GM23338 (cell line): ENCODE measurements around the gene GRHPR. TPM values are rescaled to one million over a fixed set of nuclear protein-coding genes. Genes with fewer than 3 reads are reported as not detected.

Experiments
- ATAC-seq: fragments of 200-7000 bp; cut with Tn5 transposase; 3 replicates; pipeline ENCODE4 v1.9.1; 2020
- DNase-seq: peaks from one replicate; pipeline ENCODE4 v3.0.0-alpha.2; 2015; ENCODE audit warnings: low spot score
- H2AFZ ChIP-seq: fragments of 200-600 bp; sonication (generic); 2 replicates; pipeline ENCODE4 v1.8.0; 2016; ENCODE audit warnings: antibody characterized with exemption, mild to moderate bottlenecking, moderate library complexity
- H3F3A ChIP-seq: fragments of 200-600 bp; sonication (generic); replicated peaks from 2 replicates; pipeline ENCODE4 v1.8.0; 2017; ENCODE audit warnings: antibody characterized with exemption, mixed run types, low read depth
- H3K27ac ChIP-seq: fragments of 200-600 bp; sonication (generic); 2 replicates; pipeline ENCODE4 v1.6.1; 2016; ENCODE audit warnings: low read depth
- H3K27me3 ChIP-seq: fragments of 200-600 bp; sonication (generic); 2 replicates; pipeline ENCODE4 v1.8.0; 2016; ENCODE audit warnings: mild to moderate bottlenecking, mixed run types, moderate library complexity; ENCODE audit not compliant: insufficient read depth
- H3K36me3 ChIP-seq: fragments of 200-600 bp; sonication (generic); 2 replicates; pipeline ENCODE4 v1.8.0; 2016; ENCODE audit warnings: mild to moderate bottlenecking; ENCODE audit not compliant: insufficient read depth
- H3K4me1 ChIP-seq: fragments of 200-600 bp; sonication (generic); 2 replicates; pipeline ENCODE4 v1.8.0; 2016; ENCODE audit warnings: mild to moderate bottlenecking, moderate library complexity; ENCODE audit not compliant: insufficient read depth
- H3K4me2 ChIP-seq: fragments of 200-600 bp; sonication (generic); 2 replicates; pipeline ENCODE4 v1.7.1; 2017; ENCODE audit warnings: mixed run types
- H3K4me3 ChIP-seq: fragments of 200-600 bp; sonication (generic); 2 replicates; pipeline ENCODE4 v1.6.1; 2016; ENCODE audit warnings: mixed run types
- H3K79me2 ChIP-seq: fragments of 200-600 bp; sonication (generic); replicated peaks from 2 replicates; pipeline ENCODE4 v1.8.0; 2017; ENCODE audit warnings: mild to moderate bottlenecking; ENCODE audit not compliant: insufficient read depth
- H3K9me2 ChIP-seq: fragments of 200-600 bp; sonication (generic); 2 replicates; pipeline ENCODE4 v1.8.0; 2017; ENCODE audit not compliant: insufficient read depth
- H4K20me1 ChIP-seq: fragments of 200-600 bp; sonication (generic); replicated peaks from 2 replicates; pipeline ENCODE4 v1.8.0; 2017; ENCODE audit warnings: mild to moderate bottlenecking; ENCODE audit not compliant: insufficient read depth
- H3K27ac Mint-ChIP-seq: 2 replicates; pipeline ENCODE4 v1.8.0; 2020; ENCODE audit warnings: inconsistent platforms, mild to moderate bottlenecking, moderate library complexity, mixed read lengths
- H3K27me3 Mint-ChIP-seq: 3 replicates; pipeline ENCODE4 v1.8.0; 2022; ENCODE audit warnings: low read depth, mild to moderate bottlenecking, moderate library complexity, mixed read lengths, inconsistent platforms; ENCODE audit not compliant: insufficient read depth, poor library complexity
- H3K36me3 Mint-ChIP-seq: 3 replicates; pipeline ENCODE4 v1.8.0; 2021; ENCODE audit warnings: low read depth, mild to moderate bottlenecking, inconsistent platforms, moderate library complexity, mixed read lengths
- H3K4me1 Mint-ChIP-seq: 3 replicates; pipeline ENCODE4 v1.8.0; 2020; ENCODE audit warnings: mild to moderate bottlenecking, inconsistent platforms, mixed read lengths
- H3K4me3 Mint-ChIP-seq: 3 replicates; pipeline ENCODE4 v1.8.0; 2021; ENCODE audit warnings: moderate library complexity, mild to moderate bottlenecking, inconsistent platforms, mixed read lengths
- H3K9me3 Mint-ChIP-seq: 3 replicates; pipeline ENCODE4 v1.8.0; 2020; ENCODE audit warnings: moderate library complexity, mild to moderate bottlenecking, inconsistent platforms, mixed read lengths
- CTCF ChIP-seq, 2 experiments: fragments of 200-600 bp in 1 of 2; sonication (generic) in 1 of 2; conservative IDR thresholded peaks; 2 replicates each; pipeline versions ENCODE4 v1.5.1 to v1.6.1; 2016 to 2017; ENCODE audit warnings: antibody characterized with exemption in 2 of 2, low read depth in 2 of 2, mild to moderate bottlenecking in 2 of 2, moderate library complexity in 1 of 2
- EZH2 ChIP-seq: fragments of 200-600 bp; sonication (generic); IDR thresholded peaks from one replicate; pipeline ENCODE4 v1.8.0; 2017; ENCODE audit warnings: antibody characterized with exemption, mild to moderate bottlenecking, low read depth; ENCODE audit not compliant: unreplicated experiment
- JUNB ChIP-seq: IDR thresholded peaks from one replicate; pipeline ENCODE4 v1.6.1; 2016; ENCODE audit warnings: antibody characterized with exemption; ENCODE audit not compliant: unreplicated experiment
- NANOG ChIP-seq: IDR thresholded peaks from 2 replicates; pipeline ENCODE4 v1.6.1; 2016; ENCODE audit warnings: antibody characterized with exemption, borderline replicate concordance
- REST ChIP-seq: IDR thresholded peaks from one replicate; pipeline ENCODE4 v1.6.1; 2018; ENCODE audit warnings: antibody characterized with exemption; ENCODE audit not compliant: unreplicated experiment
- STAT1 ChIP-seq: IDR thresholded peaks from one replicate; pipeline ENCODE4 v1.6.1; 2016; ENCODE audit warnings: antibody characterized with exemption; ENCODE audit not compliant: unreplicated experiment
- ZNF114 ChIP-seq: fragments of 250-450 bp; sonication (Bioruptor Pico); IDR thresholded peaks from 2 replicates; pipeline ENCODE4 v1.5.0; 2020; ENCODE audit warnings: mild to moderate bottlenecking, moderate library complexity
- ZNF462 ChIP-seq: fragments of 250-450 bp; sonication (Bioruptor Pico); IDR thresholded peaks from 2 replicates; pipeline ENCODE4 v1.5.0; 2020; ENCODE audit warnings: mild to moderate bottlenecking, moderate library complexity
- polyA plus RNA-seq: library from polyadenylated mRNA; unstranded; fragments of >200 nt; fragmentation: Nextera tagmentation; extraction: Ambion mirVana; gene quantifications from 2 replicates; pipeline ENCODE4 v1.2.1, GENCODE V29; 2016
- total RNA-seq: library from RNA; depleted of rRNA; stranded (reverse); fragments of >200 nt; shearing (Covaris generic); gene quantifications from 2 replicates; pipeline ENCODE4 v1.2.3, GENCODE V29; 2014

The GRHPR gene
- total and polyA plus RNA-seq, 2 experiments from 2014 or later: 69.0 to 128 TPM

- TF ChIP-seq ZNF462 (CRISPR knock-in tag) (no peak), CTCF (conservative IDR thresholded peaks at IDR 0.05; ENCODE audit: low read depth in 2 of 2) (no peak), JUNB (no peak), NANOG (no peak)
Measured at GRCh38 chr9:37455884-37456647, 33.6 kb downstream of the GRHPR start (continued).

DNA sequence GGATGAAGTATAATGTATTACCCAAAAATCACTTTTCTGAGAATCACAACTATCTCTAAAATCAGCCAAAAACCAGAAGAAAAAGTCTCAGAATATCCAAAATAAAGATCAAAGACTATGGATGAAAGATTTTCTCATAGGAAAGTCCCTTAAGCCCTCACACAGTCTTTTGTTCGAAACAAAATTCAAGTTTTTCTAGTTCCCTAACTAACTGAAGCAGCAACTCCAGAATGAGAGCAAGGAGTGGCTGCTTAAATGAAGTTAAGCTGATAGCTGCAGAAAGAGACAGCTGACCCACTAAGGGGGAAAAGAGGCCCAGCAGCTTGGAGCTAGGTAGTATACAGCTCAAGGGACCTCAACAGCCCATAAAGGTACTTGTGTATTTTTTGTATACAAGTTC is 34.3 kb downstream of the GRHPR start:
- no peak for ATAC-seq
- Mint-ChIP-seq H3K4me1 (peaks cover 16% of the 10 kb centered on the region; the same call in 2 of the 3 replicates), H3K36me3 (peaks cover 14% of the 10 kb centered on the region; the same call in 1 of the 3 replicates), H3K9me3 (no peaks in the 10 kb centered on the region), H3K27ac (no peak overlapping the region), H3K4me3 (no peak overlapping the region), H3K27me3 (no peaks in the 10 kb centered on the region)
- no peak for DNase-seq
- H3K4me1 ChIP-seq: peaks cover 9% of the 10 kb centered on the region; the same call in 1 of the 2 replicates
- H3K9me2 ChIP-seq: no peaks in the 10 kb centered on the region
- no peak overlapping the region for H2AFZ ChIP-seq
- no peak overlapping the region for H3K4me3 ChIP-seq
- H3K36me3 ChIP-seq: no peaks in the 10 kb centered on the region
- peaks cover 83% of the 10 kb centered on the region for H4K20me1 ChIP-seq
- peaks cover 100% of the 10 kb centered on the region for H3K79me2 ChIP-seq
- H3K27me3 ChIP-seq: no peaks in the 10 kb centered on the region
- no peak overlapping the region for H3K4me2 ChIP-seq
- H3F3A ChIP-seq: no peaks in the 10 kb centered on the region; the same call in 1 of the 2 replicates
- no peak overlapping the region for H3K27ac ChIP-seq
- TF ChIP-seq EZH2 (no peak), ZNF114 (CRISPR knock-in tag) (no peak), JUNB (no peak), CTCF (conservative IDR thresholded peaks at IDR 0.05; ENCODE audit: low read depth in 2 of 2) (no peak), STAT1 (no peak), REST (no peak)
